BLaER1 (cell line): ENCODE measurements around the gene ARPC5L.
A peak's percentile ranks its signal among the peaks of the same experiment; 100 is the strongest.

Source experiments
- H3K27ac ChIP-seq: shearing (Covaris generic); formaldehyde crosslinking; 2 replicates; pipeline ENCODE4 v1.8.1; 2022
- H3K27me3 ChIP-seq: shearing (Covaris generic); formaldehyde crosslinking; 2 replicates; pipeline ENCODE4 v1.8.1; 2022
- H3K36me3 ChIP-seq: shearing (Covaris generic); formaldehyde crosslinking; 2 replicates; pipeline ENCODE4 v1.8.1; 2022
- H3K4me1 ChIP-seq: shearing (Covaris generic); formaldehyde crosslinking; 2 replicates; pipeline ENCODE4 v1.8.1; 2022
- H3K4me2 ChIP-seq: shearing (Covaris generic); formaldehyde crosslinking; 2 replicates; pipeline ENCODE4 v1.8.1; 2022
- H3K4me3 ChIP-seq: shearing (Covaris generic); formaldehyde crosslinking; 2 replicates; pipeline ENCODE4 v1.8.1; 2022
- H3K9ac ChIP-seq: shearing (Covaris generic); formaldehyde crosslinking; 2 replicates; pipeline ENCODE4 v1.8.1; 2022
- H3K9me3 ChIP-seq: shearing (Covaris generic); formaldehyde crosslinking; 2 replicates; pipeline ENCODE4 v1.8.1; 2022
- H4K20me1 ChIP-seq: shearing (Covaris generic); formaldehyde crosslinking; 2 replicates; pipeline ENCODE4 v1.8.1; 2022
- Cebpa-rat ChIP-seq: shearing (Covaris generic); IDR thresholded peaks from 2 replicates; pipeline ENCODE4 v1.8.1; 2022

ARPC5L gene

DNA sequence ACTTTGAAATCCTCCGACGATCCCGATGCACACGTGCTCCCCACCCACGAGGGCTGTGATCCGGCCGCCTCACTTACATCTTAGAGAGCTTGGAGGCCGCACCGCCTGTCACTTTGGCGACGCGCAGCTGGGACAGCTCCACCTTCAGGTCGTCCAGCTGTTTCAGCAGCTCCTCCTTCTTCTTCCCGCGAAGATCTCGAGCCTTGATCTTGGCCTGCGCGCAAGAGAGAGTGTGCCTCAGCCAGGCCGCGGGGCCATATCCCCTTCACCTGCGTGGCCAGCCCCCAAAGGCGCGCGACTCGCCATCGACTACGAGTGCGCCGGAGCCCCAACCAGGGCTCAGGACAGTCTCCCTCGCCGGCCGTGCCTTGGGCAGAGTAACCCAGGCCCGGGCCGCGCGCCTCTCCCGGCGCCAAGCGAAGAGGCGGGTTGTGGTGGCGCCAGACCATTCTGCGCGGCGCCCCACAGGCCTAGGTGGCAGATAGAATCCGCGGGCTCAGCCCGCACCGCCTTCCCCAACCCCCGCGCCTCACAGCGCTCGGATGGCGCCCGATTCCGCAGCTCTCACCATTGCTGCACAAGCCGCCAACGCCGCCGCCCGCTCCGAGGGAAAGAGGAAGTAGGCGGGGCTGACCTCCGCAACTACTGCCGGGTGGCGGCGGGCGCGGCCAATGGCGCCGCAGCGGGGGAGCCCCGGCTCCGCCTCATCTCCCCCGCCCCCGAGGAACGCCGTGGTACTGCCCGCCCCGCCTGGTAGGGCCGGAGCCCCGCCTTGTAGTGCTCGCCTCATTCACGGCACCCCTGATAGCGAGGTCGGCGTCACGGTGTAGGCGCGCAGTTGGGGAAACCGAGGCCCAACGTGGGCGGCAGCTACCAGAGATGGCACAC lies at the start of gene ARPC5L, which contains the start of gene RPL35:
TSS of gene ARPC5L (plus strand) at position 789 of the 888 bp plus-strand sequence. CDS start 7,161 bp downstream, outside the sequence.
TSS of gene RPL35 (minus strand) at position 616 of the 888 bp plus-strand sequence. CDS start at position 571, 45 bp downstream.
- H3K4me3 ChIP-seq, result peak within 1 kb of the TSS; percentile 98
- peaks cover 51% of the 10 kb centered on the region for H4K20me1 ChIP-seq
- peaks cover 47% of the 10 kb centered on the region for H3K36me3 ChIP-seq
- peak within 1 kb of the TSS; percentile 100 for H3K9ac ChIP-seq
- TF ChIP-seq Cebpa-rat, result no peak
- no peaks in the 10 kb centered on the region for H3K9me3 ChIP-seq
- peak within 1 kb of the TSS; percentile 99 for H3K27ac ChIP-seq
- H3K4me1 ChIP-seq, result peaks cover 40% of the 10 kb centered on the region
- H3K4me2 ChIP-seq, result peak within 1 kb of the TSS; percentile 85
- H3K27me3 ChIP-seq, result no peaks in the 10 kb centered on the region

DNA sequence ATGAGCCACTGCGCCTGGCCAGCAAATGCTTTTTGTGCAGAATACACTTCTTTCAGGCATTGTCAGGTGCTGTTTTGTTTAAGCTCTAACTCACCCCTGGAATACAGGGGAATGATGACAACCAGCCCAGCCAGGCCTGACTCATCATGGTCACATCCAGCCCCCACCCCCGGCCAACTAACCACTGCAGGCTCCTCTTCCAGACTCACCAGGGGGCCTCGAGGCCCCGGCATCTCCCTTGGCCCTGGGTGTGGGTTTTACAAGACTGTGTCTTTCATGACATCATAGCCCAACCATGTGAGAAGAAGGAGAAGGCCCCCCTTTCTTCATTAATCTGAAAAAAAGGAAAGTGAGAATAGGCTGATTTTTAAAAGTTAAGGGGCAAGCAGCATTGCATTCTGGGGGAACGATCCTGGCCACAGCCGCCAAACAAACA lies 49.5 kb upstream of the ARPC5L start:
- Histone ChIP-seq H4K20me1 (no peaks in the 10 kb centered on the region), H3K27me3 (no peaks in the 10 kb centered on the region), H3K9me3 (no peaks in the 10 kb centered on the region), H3K4me3 (no peak overlapping the region), H3K9ac (no peak overlapping the region), H3K4me2 (no peak overlapping the region), H3K27ac (no peak overlapping the region), H3K4me1 (no peaks in the 10 kb centered on the region), H3K36me3 (no peaks in the 10 kb centered on the region)
- TF ChIP-seq Cebpa-rat, result no peak

DNA sequence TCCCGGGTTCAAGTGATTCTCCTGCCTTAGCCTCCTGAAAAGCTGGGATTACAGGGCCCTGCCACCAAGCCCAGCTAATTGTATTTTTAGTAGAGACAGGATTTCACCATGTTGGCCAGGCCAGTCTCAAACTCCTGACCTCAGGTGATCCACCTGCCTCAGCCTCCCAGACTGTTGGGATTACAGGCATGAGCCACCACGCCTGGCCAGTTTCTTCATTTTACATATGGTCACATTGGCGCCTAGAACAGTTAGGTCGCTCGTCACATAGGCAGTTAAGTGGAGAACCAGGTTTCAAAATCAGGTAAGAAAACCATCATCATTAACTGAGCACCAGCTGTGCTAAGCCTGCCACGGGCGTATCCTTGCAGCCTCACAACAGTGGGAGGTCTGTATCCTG lies 48.9 kb upstream of the ARPC5L start:
- H3K27ac ChIP-seq, result no peak overlapping the region
- H3K27me3 ChIP-seq, result no peaks in the 10 kb centered on the region
- no peaks in the 10 kb centered on the region for H4K20me1 ChIP-seq
- TF ChIP-seq Cebpa-rat, result no peak
- H3K9me3 ChIP-seq, result no peaks in the 10 kb centered on the region
- H3K4me3 ChIP-seq, result no peak overlapping the region
- H3K4me1 ChIP-seq, result no peaks in the 10 kb centered on the region
- H3K36me3 ChIP-seq, result no peaks in the 10 kb centered on the region
- H3K4me2 ChIP-seq, result no peak overlapping the region
- H3K9ac ChIP-seq, result no peak overlapping the region

DNA sequence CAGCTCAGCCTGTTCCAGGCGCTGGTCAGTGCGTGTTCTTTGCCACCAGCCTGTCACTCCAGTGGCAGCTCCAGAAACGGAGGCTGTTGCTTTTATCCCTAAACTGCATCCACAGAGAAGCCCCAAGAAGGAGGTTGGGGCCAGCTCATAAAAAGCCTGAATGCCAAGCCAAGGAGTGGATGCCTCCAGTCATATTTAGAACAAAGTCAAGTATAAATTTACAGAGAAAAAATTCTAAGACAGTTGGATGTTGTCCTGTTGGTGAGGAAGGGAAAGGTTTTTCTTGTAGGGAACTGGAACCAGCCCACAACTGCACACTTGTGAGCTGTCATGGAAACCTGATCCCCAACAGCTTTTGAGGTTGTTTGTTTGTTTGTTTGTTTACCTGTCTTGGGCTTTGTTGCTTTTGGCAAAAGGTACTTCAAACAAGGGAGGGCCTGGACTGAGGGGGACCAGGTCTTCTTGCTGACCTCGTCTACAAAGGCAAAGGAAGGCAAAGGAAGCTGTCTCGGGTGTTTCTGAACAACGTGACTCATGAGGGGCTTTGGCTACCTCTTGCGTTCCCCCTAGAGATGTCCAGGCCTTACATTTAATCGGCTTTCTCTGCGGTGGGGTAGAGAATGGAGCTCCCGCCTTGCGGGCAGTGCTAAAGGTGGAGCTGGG lies 48.3 kb upstream of the ARPC5L start:
- Histone ChIP-seq H3K9ac (no peak overlapping the region), H3K4me2 (no peak overlapping the region), H3K9me3 (no peaks in the 10 kb centered on the region), H3K27ac (no peak overlapping the region), H3K27me3 (no peaks in the 10 kb centered on the region), H4K20me1 (no peaks in the 10 kb centered on the region), H3K4me1 (no peaks in the 10 kb centered on the region), H3K36me3 (no peaks in the 10 kb centered on the region), H3K4me3 (no peak overlapping the region)
- TF ChIP-seq Cebpa-rat, result no peak

DNA sequence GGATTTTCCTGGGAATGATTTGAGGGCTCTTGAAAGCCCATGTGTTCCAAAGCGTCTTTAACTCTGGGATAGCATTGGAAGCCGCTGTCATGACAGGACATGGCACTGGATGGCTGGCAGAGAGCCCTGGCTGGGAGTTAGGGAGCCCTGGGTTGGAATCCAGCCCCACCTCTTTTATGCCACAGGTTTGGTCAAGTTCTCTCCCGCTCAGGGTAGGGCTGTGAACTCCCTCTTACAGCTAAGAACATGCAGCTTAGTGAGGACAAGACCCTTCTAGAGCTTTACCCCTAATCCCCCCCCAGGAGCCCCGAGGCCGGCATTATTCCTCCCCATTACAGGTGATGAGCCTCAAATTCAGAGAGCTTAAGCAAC lies 47.8 kb upstream of the ARPC5L start:
- Histone ChIP-seq H3K27ac (no peak overlapping the region), H3K4me1 (no peaks in the 10 kb centered on the region), H3K36me3 (no peaks in the 10 kb centered on the region), H3K4me3 (no peak overlapping the region), H3K9ac (no peak overlapping the region), H4K20me1 (no peaks in the 10 kb centered on the region), H3K9me3 (no peaks in the 10 kb centered on the region), H3K4me2 (no peak overlapping the region), H3K27me3 (no peaks in the 10 kb centered on the region)
- TF ChIP-seq Cebpa-rat, result no peak

DNA sequence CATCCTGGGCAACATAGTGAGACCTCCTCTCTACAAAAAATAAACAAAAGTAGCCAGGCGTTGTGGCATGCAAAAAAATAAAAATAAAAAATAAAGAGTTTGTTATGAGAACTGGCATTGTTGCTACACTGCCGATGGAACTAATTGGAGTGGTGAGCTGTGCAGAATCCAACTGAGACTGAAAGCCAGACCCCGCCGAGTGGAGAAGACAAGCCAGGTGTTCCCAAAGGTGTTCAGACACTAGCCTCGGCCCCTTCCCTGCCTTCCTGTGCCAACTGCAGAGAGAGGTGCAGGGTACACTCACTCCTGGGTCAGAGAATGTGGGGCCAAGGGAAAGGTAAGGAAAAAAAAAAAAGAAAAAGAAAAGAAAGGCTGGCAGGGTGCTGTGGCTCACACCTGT lies 46.3 kb upstream of the ARPC5L start:
- H3K27me3 ChIP-seq, result no peaks in the 10 kb centered on the region
- no peak for TF ChIP-seq Cebpa-rat
- H3K4me3 ChIP-seq, result no peak overlapping the region
- H3K9ac ChIP-seq, result no peak overlapping the region
- H4K20me1 ChIP-seq, result no peaks in the 10 kb centered on the region
- no peaks in the 10 kb centered on the region for H3K9me3 ChIP-seq
- no peaks in the 10 kb centered on the region for H3K36me3 ChIP-seq
- H3K27ac ChIP-seq, result no peak overlapping the region
- H3K4me2 ChIP-seq, result no peak overlapping the region
- no peaks in the 10 kb centered on the region for H3K4me1 ChIP-seq

DNA sequence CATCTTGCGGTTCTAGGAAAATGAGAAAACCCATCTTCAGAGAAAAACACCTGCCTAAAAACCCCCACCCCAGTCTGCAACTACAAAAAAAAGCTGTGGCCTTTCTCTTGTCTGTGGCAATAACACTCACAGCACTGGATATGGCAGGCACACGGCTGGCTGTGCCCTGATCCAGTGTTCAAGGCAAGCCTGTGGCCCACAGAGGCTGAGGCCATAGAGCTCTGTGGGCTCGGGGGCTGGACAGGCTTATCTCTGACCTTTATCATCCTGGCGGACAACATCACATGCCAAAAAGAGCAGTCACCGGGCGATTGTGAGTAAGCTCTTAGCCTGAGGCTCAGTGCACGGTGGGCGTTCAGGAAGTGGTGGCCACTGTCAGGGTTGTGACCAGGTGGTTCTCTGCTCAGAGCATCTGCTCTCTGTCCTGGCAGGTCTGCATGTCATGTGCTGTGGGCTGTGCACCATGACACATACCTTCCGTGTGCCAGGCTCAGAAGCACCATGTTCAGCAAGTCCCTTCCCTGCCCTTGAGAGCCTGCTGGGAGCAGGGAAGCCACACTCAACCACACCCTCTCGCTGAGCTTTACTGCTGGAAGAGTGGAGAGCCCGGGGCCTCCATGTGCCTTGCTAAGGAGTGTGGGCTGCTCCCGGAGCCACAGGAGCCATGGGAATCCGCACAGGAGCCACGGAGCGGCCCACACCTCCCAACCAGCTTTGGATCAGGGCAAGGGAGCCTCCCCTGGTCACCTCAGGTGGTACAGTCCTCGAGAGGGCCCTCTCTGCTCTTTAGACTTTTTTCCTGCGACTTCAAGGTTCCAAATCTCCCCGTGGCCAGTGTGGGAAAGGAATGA lies 43.3 kb upstream of the ARPC5L start:
- Histone ChIP-seq H3K4me2 (no peak overlapping the region), H3K4me3 (no peak overlapping the region), H3K4me1 (no peaks in the 10 kb centered on the region), H3K27ac (no peak overlapping the region), H3K27me3 (no peaks in the 10 kb centered on the region), H3K36me3 (no peaks in the 10 kb centered on the region), H4K20me1 (no peaks in the 10 kb centered on the region), H3K9me3 (no peaks in the 10 kb centered on the region), H3K9ac (no peak overlapping the region)
- TF ChIP-seq Cebpa-rat, result no peak

DNA sequence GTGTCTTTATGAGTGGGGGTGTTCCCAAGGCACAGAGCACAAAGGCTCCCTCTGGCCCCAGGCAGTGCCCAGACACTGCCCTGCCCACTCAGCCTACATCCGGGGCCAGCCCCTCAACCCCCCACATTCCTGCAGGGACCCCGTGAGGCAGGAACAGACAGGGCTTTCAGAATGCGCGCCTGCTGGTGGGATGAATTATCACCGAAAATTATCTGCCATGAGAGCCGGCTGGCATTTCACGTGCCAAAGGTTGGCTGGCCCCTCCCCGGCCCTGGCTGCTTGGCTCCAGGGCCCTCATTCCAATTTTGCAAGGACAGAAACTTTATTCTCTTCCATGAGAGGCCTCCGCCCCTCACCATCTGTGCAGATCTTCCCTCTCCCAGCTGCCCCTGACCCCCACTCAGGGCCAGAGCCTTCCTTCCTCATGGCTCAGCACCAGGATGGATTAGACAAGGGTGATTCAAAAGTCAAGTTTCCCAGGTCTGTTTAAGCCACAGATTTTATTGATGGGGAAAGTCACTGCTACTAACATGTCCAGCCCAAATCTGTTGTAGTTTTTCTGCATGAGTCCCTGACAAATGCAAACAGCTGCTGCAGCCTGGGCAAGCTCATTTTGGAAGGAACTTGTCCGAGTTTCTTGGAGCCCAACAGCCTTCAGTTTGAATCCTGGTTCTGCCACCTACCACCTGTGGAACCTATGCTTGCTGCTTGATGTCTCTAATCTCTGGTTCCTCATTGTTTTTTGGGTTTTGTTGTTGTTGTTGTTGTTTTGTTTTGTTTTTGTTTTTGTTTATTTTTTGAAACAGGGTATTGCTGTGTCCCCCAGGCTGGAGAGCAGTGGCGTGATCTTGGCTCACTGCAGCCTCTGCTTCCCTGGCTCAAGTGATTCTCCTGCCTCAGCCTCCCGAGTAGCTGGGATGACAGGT lies 41.0 kb upstream of the ARPC5L start:
- H3K36me3 ChIP-seq, result no peaks in the 10 kb centered on the region
- no peak overlapping the region for H3K4me3 ChIP-seq
- H3K9me3 ChIP-seq, result no peaks in the 10 kb centered on the region
- TF ChIP-seq Cebpa-rat, result no peak
- no peaks in the 10 kb centered on the region for H4K20me1 ChIP-seq
- H3K27ac ChIP-seq, result no peak overlapping the region
- H3K4me1 ChIP-seq, result no peaks in the 10 kb centered on the region
- H3K27me3 ChIP-seq, result no peaks in the 10 kb centered on the region
- H3K4me2 ChIP-seq, result no peak overlapping the region
- H3K9ac ChIP-seq, result no peak overlapping the region
